HG03175 (cell line): ENCODE results near the gene KNL1.
"Not testable (repeated sequence)": the region's sequence is repeated elsewhere in the genome, so short reads cannot be mapped to it uniquely, and the experiment has no call there.

ENCODE experiments used
- ATAC-seq: cut with Tn5 transposase; IDR thresholded peaks from one replicate; pipeline ENCODE4 v1.9.1; 2021; ENCODE audit warnings: mild to moderate bottlenecking, moderate library complexity; ENCODE audit not compliant: unreplicated experiment

Gene KNL1

DNA sequence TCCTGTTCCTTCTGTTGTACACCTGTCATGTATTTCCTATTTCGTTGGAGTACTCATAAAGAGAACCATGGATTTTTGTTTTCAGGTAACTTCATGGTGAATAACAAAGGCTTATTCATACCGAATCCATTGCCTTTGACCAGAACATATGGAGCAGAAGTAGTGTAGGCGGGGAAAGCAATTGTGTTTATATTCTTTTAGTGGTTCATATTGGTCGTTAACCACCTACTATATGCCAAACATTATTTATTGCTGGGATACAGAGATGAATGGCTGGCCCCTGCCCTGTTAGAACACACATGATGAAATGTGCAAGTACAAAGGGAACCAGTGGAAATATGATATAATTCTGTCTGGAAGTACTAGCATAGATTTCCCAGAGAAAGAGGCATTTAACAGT is 15.2 kb upstream of the KNL1 start:
- no peak for ATAC-seq

DNA sequence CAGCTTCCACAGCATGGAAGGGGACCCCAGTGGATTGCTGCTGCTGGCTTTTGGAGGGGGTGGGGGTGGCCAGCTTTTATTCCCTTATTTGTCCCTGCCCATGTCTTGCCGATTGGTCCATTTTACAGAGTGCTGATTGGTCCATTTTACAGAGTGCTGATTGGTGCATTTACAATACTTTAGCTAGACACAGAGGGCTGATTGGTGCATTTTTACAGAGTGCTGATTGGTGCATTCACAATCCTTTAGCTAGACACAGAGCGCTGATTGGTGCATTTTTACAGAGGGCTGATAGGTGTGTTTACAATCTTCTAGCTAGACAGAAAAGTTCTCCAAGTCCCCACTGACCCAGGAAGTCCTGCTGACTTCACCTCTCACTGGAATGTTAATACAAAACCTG is 12.3 kb upstream of the KNL1 start:
- not testable (repeated sequence) for ATAC-seq

DNA sequence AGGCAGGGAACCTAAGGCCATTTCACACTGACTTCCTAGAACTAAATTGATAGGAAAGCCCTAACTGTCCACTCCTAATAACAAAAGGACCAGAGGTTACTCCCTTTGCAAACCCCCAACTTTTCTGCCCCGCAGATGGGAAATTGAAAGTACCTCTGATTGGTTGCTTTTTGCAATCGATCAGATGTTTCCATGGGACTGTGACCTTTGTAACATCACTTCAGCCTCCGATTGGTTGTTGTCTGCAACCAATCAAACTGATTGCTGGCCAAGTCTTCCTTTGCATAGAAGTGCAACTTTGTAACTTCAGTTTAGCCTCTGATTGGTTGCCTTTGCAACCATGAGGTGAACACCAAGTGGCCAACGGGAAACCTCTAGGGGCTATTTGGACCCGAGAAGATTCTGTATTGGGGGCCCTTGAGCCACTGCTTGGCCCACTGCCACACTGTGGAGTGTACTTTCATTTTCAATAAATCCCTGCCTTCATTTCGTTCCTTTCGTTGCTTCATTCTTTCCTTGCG is 11.3 kb upstream of the KNL1 start:
- ATAC-seq, result no peak

DNA sequence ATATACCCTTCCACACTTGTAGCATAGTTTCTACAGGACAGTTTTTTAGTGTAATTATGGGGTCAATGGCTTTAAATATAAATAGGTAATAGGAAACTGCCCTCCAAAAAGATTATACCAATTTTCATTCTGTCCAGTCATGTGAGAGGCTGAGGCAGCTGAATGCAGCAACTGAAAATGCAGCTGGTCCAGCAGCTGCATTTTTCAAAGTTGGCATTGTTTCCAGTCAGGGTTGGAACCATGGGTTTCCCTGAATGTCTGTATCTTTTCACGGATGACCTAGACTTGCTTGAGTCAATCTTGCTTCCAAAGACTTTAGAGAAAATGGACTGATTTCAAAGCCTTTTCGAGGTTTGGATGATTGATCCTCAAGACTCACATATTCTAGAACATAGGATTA is 9.9 kb upstream of the KNL1 start:
- ATAC-seq, result no peak

DNA sequence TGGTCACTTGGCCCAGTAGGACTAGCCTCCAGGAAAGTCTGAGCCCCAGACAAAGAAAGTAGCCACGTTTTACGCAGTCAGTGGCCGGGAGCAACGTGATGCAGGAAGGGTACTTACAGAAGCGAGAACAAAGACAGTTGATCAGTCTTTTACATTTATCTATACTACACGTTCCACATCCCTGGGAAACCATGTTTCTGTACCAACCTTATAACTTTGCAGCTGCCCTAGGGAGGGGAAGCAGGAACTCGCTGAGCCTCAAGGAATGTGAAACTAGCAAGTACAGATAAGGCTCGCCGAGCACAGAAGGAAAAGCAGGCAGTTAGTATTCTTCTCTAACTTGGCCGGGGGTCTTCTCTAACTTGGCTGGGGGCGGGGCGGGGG is 3.4 kb upstream of the KNL1 start:
- no peak for ATAC-seq

DNA sequence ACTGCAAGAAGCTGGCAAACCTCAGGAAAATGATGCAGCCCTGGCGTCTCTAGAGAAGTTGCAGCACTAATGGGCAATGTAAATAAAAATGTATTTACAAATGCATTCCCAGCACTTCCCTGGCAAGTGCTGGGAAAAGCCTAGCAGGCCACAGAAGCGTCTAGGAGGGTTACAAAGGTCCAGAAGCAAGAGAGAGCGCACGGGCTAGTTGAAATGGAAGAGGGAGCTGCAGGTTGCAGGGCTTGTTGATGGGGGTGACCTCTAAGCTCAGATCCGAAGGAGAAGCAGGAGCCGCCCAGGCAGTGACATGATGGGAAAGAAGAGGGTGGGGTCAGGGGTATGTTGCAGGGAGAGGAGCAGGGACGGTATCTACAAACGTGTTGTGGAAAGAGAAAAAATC is 2.7 kb upstream of the KNL1 start:
- no peak for ATAC-seq

DNA sequence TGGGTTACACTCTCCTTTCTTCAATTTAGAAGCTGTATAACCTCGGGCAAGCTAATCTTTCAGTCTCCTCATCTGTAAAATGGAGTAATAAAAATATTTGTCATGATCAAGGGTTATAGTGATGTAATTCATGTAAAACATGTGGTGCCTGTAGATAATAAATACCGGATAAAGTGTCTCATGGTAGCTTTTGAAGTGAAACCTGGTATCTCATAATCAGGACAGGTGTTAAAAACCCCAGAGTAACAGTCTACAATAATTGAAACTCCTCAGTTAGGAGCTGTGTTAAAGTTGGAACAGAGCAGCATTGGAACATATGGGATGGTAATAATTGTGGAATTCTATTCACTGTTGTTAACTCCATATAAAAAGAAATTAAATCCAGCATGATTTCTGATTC is 884 bp upstream of the KNL1 start:
- ATAC-seq, result no peak

DNA sequence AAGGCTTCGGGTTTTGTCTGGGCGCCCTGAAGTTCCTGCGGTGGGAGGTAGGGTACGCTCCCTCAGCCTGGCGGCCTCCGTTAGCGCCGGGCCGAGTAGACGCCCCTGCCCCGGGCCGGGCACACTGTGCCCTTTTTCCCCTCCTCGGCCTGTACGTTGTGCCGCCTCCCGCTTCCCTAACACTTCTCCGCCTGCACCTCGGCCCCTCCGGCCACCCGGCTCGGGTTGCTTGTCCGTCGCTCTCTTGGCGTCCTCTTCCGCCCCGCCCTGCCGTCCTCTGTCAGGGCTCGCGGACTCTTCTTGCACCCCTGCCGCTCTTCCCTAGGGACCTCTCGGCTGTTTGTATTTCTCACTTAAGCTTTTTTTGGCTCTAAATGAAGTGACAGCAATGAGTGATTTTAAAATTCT is 384 bp downstream of the KNL1 start:
- ATAC-seq, result peak; percentile 52

DNA sequence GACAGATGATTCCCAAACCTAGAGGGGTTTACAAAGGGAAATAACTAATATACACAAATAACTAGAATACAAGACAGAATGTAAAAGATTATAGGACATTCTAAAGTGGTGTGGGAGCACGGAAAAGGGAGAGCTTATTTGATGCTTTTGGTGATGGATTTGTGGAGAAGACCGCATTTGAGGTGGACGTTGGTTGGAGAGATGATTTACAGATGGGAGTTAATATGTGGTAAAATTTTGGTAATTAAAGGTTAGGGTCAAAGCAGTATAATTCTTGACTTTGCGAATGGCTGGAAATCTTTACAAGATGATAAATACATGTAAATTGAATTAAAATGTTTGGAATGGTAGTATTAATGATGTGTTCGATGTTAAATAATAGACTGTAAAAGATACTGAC is 1.2 kb downstream of the KNL1 start:
- no peak for ATAC-seq

DNA sequence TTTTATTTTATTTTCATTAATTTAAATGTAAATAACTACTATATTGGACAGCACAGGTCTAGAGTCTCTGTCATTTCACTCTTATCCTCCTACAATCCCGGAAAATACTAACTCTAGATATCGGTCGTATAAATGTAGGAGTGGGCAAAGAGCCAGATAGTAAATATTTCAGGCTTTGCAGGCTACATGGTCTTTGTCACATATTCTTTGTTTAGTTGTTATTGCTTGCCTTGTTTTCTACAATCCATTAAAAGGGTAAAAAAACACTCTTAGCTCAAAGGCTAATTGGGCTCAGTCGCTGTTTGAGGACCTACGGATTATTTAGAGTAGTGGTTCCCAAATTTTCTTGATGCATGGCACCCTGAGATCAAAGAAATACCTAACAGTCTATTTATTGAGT is 1.7 kb downstream of the KNL1 start:
- no peak for ATAC-seq

DNA sequence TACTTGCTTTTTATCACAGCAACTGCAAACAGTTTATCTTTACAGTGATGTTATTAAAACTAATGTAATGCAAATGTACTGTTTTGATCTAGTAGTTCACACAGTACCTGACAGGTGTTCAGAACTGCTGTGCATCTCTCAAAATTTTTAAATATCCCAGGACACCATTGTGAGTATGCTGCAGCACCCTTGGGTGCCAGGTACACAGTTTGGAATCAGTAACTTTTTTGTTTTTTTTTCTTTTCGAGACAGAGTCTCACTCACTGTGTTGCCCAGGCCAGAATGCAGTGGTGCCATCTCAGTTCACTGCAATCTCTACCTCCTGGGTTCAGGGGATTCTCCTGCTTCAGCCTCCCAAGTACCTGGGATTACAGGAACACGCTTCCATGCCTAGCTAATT is 3.0 kb downstream of the KNL1 start:
- no peak for ATAC-seq

DNA sequence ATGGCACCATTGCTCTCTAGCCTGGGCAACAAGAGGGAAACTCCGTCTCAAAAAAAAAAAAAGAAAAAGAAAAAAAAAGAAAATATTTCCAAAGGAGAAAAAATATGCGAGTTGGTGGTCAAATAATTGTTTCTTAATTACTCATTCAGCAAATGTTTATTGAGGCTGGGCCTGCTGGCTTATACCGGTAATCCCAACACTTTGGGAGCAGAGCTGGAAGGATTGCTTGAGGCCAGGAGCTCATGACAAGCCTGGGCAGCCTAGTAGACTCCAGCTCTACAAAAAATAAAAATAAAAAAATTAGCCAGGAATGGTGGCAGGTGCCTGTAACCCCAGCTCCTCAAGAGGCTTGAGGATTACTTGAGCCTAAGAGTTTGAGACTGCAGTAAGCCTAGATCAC is 4.1 kb downstream of the KNL1 start:
- ATAC-seq, result no peak

DNA sequence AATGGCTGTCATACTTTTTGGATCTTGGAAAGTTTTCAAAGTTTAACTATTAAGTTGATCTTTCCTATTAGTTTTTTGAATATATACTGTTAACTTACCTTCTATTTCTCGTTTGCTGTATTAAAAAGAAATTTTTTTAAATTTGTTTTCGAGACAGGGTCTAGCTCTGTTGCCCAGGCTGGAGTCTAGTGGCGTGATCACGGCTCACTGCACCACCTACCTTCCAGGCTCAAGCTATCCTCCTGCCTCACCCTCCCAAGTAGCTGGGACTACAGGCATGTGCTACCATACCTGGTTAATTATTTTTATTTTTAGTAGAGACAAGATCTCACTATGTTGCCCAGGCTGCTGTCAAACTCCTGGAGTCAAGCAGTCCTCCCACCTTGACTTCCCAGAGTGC is 4.6 kb downstream of the KNL1 start:
- ATAC-seq, result no peak

DNA sequence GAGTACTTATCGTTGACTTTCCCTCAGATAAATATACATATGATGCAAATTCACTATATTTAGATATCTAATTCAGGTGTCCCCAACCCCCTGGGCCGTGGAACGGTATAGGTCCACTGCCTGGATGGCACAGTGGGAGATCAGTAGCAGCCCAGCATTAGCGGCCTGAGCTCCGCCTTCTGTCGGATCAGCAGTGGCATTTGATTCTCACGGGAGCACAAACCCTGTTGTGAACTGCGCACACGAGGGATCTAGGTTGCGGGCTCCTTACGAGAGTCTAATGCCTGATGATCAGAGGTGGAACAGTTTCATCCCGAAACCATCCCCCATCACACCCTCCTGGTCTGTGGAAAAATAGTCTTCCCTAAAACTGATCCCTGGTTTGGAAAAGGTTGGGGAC is 6.9 kb downstream of the KNL1 start:
- ATAC-seq, result no peak

DNA sequence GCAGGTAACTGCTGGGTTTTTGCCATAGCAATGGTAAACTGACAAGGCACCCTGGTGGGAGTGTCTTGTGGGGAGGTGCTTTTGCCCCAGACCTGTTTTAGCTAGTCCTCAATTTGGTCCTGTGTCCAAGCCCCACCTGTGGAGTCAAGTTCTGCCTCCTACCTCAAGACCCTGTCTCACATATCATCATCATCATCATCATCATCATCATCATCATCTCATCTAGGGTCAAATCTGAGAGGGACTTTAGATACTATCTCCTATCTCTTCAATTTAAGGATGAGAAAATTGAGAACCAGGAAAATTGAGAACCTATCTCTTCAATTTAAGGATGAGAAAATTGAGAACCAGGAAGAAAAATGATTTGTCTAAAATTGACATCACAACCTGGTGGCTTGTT is 9.9 kb downstream of the KNL1 start:
- no peak for ATAC-seq

DNA sequence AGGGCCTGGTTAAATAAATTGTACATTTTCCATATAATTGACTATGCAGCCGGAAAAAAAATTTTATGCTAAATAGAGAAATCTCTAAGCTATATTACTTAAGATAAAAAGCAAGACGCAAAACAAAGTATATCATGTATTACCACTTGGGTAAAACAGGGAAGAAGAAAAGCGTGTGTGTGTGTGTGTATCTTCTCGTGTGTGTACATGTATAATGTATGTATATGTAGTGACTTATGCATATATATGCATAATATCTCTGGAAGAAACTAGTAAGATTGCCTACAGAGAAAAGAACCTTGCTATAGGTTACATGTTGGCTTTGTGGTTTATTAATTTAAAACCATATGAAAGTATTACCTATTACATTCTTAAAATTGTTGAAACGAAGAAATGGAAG is 19.0 kb downstream of the KNL1 start:
- ATAC-seq, result no peak

DNA sequence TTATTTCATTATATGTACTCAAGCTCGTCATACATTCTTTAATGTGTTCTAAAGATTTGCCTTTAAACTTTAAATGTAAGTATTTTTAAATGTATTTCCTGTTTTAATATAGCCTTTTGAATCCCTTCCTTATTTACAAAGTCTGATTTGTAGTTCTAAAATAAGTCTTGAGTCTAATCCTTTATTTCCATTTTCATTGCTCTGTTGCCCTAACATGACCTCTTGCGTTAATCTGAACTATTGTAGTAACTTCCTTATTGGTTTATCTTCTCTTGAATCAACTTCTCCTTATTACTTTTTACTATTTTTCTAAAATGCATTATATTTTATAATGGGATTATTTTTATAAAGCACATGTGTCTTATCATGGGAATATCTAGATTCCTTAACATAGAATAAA is 24.0 kb downstream of the KNL1 start:
- no peak for ATAC-seq

DNA sequence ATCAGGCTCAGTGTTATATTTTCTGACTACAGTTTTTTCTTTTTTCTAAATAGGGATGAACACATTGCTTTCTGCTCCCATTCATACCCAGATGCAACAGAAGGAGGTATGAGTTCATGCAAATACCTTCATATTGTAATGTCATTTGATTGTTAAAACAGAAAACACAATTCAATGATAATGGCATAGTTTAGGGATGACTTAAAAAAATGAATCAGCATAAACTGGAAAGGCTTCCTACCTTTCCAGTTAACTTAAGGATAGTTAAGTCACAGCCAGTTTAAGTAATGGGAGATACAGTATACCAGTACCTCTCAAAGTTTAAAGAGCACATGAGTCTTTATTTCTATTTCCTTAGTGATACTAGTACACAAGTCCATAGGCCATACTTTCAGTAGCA is 24.9 kb downstream of the KNL1 start:
- ATAC-seq, result no peak

DNA sequence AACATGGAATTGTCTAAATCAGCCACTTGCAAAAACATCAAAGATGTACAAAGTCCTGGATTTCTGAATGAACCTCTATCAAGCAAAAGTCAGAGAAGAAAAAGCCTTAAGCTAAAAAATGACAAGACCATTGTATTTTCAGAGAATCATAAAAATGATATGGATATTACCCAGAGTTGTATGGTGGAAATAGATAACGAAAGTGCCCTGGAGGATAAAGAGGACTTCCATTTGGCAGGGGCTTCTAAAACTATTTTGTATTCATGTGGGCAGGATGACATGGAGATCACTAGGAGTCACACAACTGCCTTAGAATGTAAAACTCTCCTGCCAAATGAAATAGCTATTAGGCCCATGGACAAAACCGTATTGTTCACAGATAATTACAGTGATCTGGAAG is 29.3 kb downstream of the KNL1 start:
- ATAC-seq, result no peak

DNA sequence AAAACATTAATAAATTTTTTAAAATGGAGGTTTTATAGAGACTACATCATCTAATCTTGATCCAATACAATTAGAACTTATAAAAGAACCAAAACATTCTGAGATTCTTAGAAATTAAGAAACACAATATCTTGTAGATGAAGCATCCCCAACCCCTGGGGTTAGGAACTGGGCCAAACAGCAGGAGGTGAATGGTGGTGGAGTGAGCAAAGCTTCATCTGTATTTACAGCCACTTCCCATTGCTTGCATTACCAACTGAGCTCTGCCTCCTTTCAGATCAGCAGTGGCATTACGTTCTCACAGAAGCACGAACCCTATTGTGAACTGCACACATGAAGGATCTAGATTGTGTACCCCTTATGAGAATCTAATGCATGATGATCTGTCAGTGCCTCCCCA is 36.3 kb downstream of the KNL1 start:
- ATAC-seq, result no peak

DNA sequence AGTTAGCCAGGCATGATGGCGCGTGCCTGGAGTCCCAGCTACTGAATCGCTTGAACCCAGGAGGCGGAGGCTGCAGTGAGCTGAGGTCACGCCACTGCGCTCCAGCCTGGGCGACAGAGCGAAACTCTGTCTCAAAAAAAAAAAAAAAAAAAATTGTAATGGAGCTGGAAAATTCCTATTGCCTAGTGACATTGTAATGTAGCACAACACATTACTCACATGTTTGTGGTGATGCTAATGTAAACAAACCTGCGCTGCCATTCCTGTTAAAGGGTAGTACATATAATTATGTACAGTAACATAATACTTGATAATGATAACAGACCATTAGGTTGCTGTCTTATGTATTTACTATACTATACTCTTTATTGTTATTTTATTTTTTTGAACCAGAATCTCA is 39.1 kb downstream of the KNL1 start:
- no peak for ATAC-seq

DNA sequence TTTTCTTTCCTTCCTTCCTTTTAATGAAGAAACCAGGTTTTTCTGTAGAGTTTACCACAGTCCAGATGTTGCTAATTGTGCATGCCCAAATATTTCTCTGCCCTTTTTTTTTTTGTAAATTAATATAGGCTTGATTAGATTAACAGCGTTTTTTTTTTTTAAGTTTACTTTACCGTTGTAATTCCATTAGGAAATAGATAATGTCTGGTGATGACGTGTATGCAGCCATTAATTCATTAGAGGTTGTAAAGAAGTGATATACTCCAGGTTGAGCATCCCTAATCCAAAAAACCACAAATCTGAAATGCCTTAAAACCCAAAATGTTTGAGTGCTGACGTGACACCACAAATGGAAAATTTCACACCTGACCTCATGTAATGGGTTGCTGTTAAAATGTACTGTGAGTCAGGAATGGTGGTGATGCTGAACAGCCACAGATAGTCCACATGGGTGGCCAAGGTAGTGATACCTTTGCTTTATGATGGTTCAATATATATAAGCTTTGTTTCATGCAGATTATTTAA is 43.2 kb downstream of the KNL1 start:
- no peak for ATAC-seq

DNA sequence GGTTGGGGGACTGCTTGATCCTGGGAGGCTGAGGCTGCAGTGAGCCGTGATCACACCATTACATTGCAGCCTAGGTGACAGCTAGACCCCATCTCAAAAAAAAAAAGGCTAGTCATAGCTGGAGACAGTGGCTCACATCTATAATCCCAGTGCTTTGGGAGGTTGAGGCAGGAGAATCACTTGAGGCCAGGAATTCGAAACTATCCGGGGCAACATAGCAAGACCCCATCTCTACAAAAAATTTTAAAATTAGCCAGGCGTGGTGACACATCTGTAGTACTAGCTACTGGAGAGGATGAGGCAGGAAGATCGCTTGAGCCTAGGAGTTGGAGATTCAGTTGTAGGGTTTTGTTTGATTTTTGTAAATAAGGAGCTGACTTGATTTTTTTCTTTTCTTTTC is 45.6 kb downstream of the KNL1 start:
- no peak for ATAC-seq

DNA sequence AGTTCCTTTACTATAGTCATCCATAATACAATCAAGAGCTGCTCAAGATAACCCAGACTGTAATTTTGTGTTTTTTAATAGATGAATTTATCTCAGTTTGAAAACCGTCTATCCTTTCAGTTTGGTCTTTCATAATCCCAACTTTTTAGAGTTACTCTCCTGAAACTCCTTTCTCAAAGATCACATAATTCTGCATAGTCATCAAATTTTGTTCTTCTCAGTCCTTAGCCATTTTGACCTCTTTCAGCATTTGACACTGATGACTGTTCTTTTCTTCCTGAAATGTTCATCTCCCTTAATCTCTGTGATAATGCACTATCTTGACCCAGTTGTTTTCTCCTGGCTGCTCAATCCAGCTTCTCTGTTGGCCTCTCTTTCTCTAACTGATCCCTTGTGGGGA is 53.5 kb downstream of the KNL1 start:
- ATAC-seq, result no peak
